ENCODE results near the gene CHDH.
A peak's percentile ranks its signal among the peaks of the same experiment; 100 is the strongest.

DNA sequence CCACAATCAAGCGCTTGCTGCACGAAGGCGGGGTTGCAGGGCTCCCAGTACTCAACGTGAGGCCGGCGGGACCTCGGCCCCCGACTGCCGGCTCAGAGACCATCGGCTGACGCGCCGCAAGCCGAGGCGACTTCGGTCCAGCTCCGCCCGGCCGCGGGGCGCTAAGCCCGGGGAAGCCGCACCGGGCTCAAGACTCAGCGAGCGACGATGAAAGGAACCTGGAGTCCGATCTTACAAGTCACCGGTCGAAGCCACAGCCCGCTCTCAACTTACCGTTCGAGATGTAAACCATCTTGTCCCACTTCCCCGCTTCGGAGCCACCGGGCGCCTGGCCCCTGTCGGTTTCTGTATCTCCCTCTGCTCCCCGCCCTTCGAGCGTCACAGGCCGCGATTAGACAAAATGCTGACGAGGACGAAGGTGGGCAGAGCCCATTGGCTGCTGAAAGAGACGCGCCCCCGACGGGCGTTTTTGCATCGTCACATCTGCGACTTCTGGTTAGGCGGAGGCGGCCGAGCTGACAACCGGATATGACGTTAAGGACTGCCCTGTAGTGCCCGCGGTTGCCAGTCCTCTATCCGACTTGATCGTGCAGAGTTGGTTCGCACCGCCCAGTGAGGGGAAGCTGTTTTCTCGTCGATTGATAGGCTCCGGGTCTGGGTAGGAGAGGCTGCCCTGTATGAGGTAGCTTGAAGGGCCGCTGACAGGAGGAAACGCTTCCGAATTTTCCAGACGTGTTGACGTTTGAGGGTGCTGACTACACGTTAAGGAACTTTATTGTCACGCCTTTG is 45.5 kb upstream of the CHDH start, which contains the start of gene SELENOK:
- TF ChIP-seq, protein P1, sequence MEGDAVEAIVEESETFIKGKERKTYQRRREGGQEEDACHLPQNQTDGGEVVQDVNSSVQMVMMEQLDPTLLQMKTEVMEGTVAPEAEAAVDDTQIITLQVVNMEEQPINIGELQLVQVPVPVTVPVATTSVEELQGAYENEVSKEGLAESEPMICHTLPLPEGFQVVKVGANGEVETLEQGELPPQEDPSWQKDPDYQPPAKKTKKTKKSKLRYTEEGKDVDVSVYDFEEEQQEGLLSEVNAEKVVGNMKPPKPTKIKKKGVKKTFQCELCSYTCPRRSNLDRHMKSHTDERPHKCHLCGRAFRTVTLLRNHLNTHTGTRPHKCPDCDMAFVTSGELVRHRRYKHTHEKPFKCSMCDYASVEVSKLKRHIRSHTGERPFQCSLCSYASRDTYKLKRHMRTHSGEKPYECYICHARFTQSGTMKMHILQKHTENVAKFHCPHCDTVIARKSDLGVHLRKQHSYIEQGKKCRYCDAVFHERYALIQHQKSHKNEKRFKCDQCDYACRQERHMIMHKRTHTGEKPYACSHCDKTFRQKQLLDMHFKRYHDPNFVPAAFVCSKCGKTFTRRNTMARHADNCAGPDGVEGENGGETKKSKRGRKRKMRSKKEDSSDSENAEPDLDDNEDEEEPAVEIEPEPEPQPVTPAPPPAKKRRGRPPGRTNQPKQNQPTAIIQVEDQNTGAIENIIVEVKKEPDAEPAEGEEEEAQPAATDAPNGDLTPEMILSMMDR (IDR thresholded peaks at IDR 0.05): no peak
- TF ChIP-seq POLR2A (IDR thresholded peaks at IDR 0.05): peak; percentile 97 to 99 (median 99)

All from body of pancreas (tissue), 4 donors.